K562 (cell line): Measurements from ENCODE around the gene TTLL10. TPM values are rescaled to one million over a fixed set of nuclear protein-coding genes. Genes with fewer than 3 reads are reported as not detected.

Experiments used
- ATAC-seq: fragments of 200-7000 bp; cut with Tn5 transposase; 3 replicates; pipeline ENCODE4 v1.9.1; 2020; ENCODE audit warnings: moderate library complexity
- BruUV-seq: library from RNA; stranded (reverse); fragments of 400-500 nt; replicated peaks from 2 replicates; lab custom pipeline; 2021; lab: Mats Ljungman, UMichigan
- CTCF ChIA-PET: fragments of 300-600 bp; formaldehyde crosslinking; extraction: SDS; loops from one replicate; lab custom pipeline; 2021; ENCODE audit warnings: low intra/inter-chr PET ratio; lab: Yijun Ruan, JAX
- POLR2A ChIA-PET: fragments of 300-600, 350-650 bp; sonication (Branson Sonifier 250); formaldehyde crosslinking; extraction: SDS; loops from one replicate; lab custom pipeline; 2021; ENCODE audit warnings: antibody characterized with exemption, inconsistent platforms; lab: Yijun Ruan, JAX
- DNase-seq, 4 experiments: peaks; one replicate each; pipeline versions ENCODE4 v3.0.0 to v3.0.0-alpha.2; 2011 to 2018; ENCODE audit warnings: low spot score in 3 of 4, mixed read lengths in 3 of 4; ENCODE audit errors: extremely low read depth in 1 of 4
- FAIRE-seq: peaks from 2 replicates; lab custom pipeline; 2011; peaks lifted over from hg19 to GRCh38; lab: Jason Lieb, UNC
- H2AFZ ChIP-seq: 2 replicates; pipeline ENCODE4 v1.6.0; 2011; ENCODE audit warnings: low read depth, low read length, control low read depth, inconsistent platforms
- H3K27ac ChIP-seq: fragments of 200-600 bp; 3 replicates; pipeline ENCODE4 v1.8.0; 2011; ENCODE audit warnings: low read depth, mild to moderate bottlenecking, control low read depth, inconsistent platforms, low read length, moderate library complexity, mixed read lengths; ENCODE audit errors: extremely low read depth
- H3K27me3 ChIP-seq, 2 experiments: fragments of 300-600 bp in 1 of 2; 2 replicates in 1 of 2; 3 replicates in 1 of 2; pipeline versions ENCODE4 v1.6.0 to v1.8.0; 2011; ENCODE audit warnings: inconsistent platforms in 2 of 2, low read length in 2 of 2, mild to moderate bottlenecking in 1 of 2, mixed read lengths in 1 of 2, moderate library complexity in 1 of 2; ENCODE audit not compliant: control insufficient read depth in 2 of 2, insufficient read depth in 2 of 2
- H3K36me3 ChIP-seq: fragments of 300-600 bp; 3 replicates; pipeline ENCODE4 v1.8.0; 2011; ENCODE audit warnings: mild to moderate bottlenecking, low read length, inconsistent platforms; ENCODE audit not compliant: control insufficient read depth, insufficient read depth
- H3K4me1 ChIP-seq, 2 experiments: fragments of 200-600 bp in 1 of 2; replicated peaks in 1 of 2; 2 replicates in 1 of 2; 3 replicates in 1 of 2; pipeline versions ENCODE4 v1.5.1 to v1.8.0; 2011; ENCODE audit warnings: inconsistent platforms in 2 of 2, low read length in 2 of 2, mild to moderate bottlenecking in 1 of 2, mixed read lengths in 1 of 2, moderate library complexity in 1 of 2; ENCODE audit not compliant: control insufficient read depth in 2 of 2, insufficient read depth in 2 of 2
- H3K4me2 ChIP-seq: 2 replicates; pipeline ENCODE4 v1.6.1; 2011; ENCODE audit warnings: low read length, control low read depth, inconsistent platforms, mixed read lengths; ENCODE audit not compliant: insufficient read depth
- H3K4me3 ChIP-seq: fragments of 200-600 bp; sonication (generic), shearing (Covaris generic); 2 replicates; pipeline ENCODE4 v1.5.1; 2016; ENCODE audit warnings: control low read depth, inconsistent platforms
- H3K79me2 ChIP-seq: fragments of 200-600 bp; 3 replicates; pipeline ENCODE4 v1.8.0; 2011; ENCODE audit warnings: low read length, inconsistent platforms; ENCODE audit not compliant: control insufficient read depth, insufficient read depth
- H3K9ac ChIP-seq, 2 experiments: 2 replicates each; pipeline versions ENCODE4 v1.6.0 to v1.6.1; 2011; ENCODE audit warnings: low read depth in 2 of 2, low read length in 2 of 2, control low read depth in 1 of 2, inconsistent platforms in 1 of 2, mild to moderate bottlenecking in 1 of 2, mixed read lengths in 1 of 2; ENCODE audit not compliant: insufficient read depth in 1 of 2
- H3K9me1 ChIP-seq: one replicate; pipeline ENCODE4 v1.6.0; 2011; ENCODE audit warnings: inconsistent platforms, mild to moderate bottlenecking, low read length, moderate library complexity; ENCODE audit not compliant: control insufficient read depth, insufficient read depth
- H3K9me3 ChIP-seq: replicated peaks from 2 replicates; pipeline ENCODE4 v1.5.1; 2011; ENCODE audit warnings: low read depth, low read length, inconsistent platforms; ENCODE audit not compliant: control insufficient read depth, insufficient read depth
- H4K20me1 ChIP-seq: replicated peaks from 2 replicates; pipeline ENCODE4 v1.6.1; 2011; ENCODE audit warnings: low read length, inconsistent platforms, mixed read lengths; ENCODE audit not compliant: control insufficient read depth, insufficient read depth
- HDAC6 ChIP-seq: IDR thresholded peaks from 2 replicates; pipeline ENCODE4 v1.6.1; 2012; ENCODE audit warnings: low read depth, mild to moderate bottlenecking, control low read depth, inconsistent platforms, low read length, moderate library complexity
- HNRNPL ChIP-seq: fragments of 200-400 bp; formaldehyde crosslinking; IDR thresholded peaks from 2 replicates; pipeline ENCODE4 v1.6.1; 2017; ENCODE audit warnings: low read depth, mild to moderate bottlenecking, low read length
- PCBP2 ChIP-seq: fragments of 200-400 bp; formaldehyde crosslinking; IDR thresholded peaks from 2 replicates; pipeline ENCODE4 v1.6.1; 2018; ENCODE audit warnings: low read length, low read depth, mild to moderate bottlenecking, moderate library complexity; ENCODE audit not compliant: poor library complexity, severe bottlenecking
- RBFOX2 ChIP-seq: fragments of 200-400 bp; formaldehyde crosslinking; IDR thresholded peaks from 2 replicates; pipeline ENCODE4 v1.6.1; 2017; ENCODE audit warnings: low read depth, mild to moderate bottlenecking, low read length, moderate library complexity
- WGBS: fragments of 100-300 bp; shearing (Covaris generic); methylation state at CpG from one replicate; pipeline ENCODE4 v1.1.6; 2016; ENCODE audit warnings: low coverage, mixed read lengths; ENCODE audit not compliant: insufficient coverage; ENCODE audit errors: missing lambda C conversion rate; 5-methylcytosine and 5-hydroxymethylcytosine counted together
- in situ Hi-C: fragments of 300-500 bp; cut with MboI; formaldehyde crosslinking; loops from 4 replicates; pipeline ENCODE4 v1.15.0; 2018; ENCODE audit warnings: inconsistent platforms, mixed read lengths
- intact Hi-C: fragments of 100-400 bp; cut with micrococcal nuclease; formaldehyde crosslinking; loops from 2 replicates; pipeline ENCODE4 v1.14.2; 2022
- polyA plus RNA-seq, 8 experiments: library from polyadenylated mRNA; depleted of rRNA in 4 of 8; stranded (reverse) in 5 of 8; unstranded in 3 of 8; fragments of >200 nt; fragmentation: Nextera tagmentation in 2 of 8; fragmentation: Illumina TruSeq in 1 of 8; extraction: Ambion mirVana in 2 of 8; extraction: Trizol in 1 of 8; gene quantifications; 2 replicates each; pipeline versions ENCODE4 v1.2.1 to v1.2.3, GENCODE V29; 2011 to 2014; ENCODE audit warnings: inconsistent platforms in 1 of 8, missing spikeins in 1 of 8
- total RNA-seq, 7 experiments: library from RNA; depleted of rRNA in 6 of 7; stranded (reverse); fragments of >200 nt in 6 of 7; fragmentation: Illumina TruSeq in 2 of 7; extraction: Trizol in 2 of 7; gene quantifications; 2 replicates each; pipeline versions ENCODE4 v1.2.1 to v1.2.3, GENCODE V29; 2011 to 2021; ENCODE audit warnings: low replicate concordance in 1 of 7

The TTLL10 gene
- total and polyA plus RNA-seq, 9 of the 15 experiments (the other 6 are each of a cell fraction or from before 2014, with no cell fraction given): not detected

DNA sequence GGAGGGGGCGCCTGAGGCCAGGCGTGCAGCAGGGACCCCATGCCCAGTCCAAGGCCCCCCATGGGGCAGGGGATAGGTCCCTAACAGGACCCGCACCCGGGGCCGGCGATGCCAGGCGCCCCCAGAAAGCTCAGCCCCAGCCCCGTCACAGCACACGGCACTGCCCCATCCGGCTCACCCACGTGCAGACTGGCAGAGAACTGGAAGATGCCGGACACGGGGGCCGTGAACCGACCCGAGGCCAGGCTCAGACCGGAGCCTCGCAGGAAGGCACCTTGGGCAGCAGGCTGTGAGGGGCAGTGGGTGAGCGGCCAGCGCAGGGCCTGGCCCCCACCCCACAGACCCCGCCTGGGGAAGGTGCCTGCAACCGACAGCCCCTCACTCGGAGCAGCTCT is 69.6 kb downstream of the TTLL10 start:
- no peak overlapping the region for H3K4me2 ChIP-seq
- no peak overlapping the region for H3K27ac ChIP-seq
- no peak overlapping the region for H2AFZ ChIP-seq
- no peaks in the 10 kb centered on the region for H3K9me3 ChIP-seq
- ChIA-PET CTCF (no interaction called here), POLR2A (interaction anchor here (0.5 to 1.6 kb wide), 3 partner anchors 12 to 279 kb away, joined by 3 to 4 read pairs (median 3); no protein-coding TSS in a partner anchor)
- peaks cover 0 to 90% of the 10 kb centered on the region in 2 experiments; a peak in 3 of 5 replicates for H3K4me1 ChIP-seq
- intact Hi-C loops: no loop called here
- H4K20me1 ChIP-seq: no peaks in the 10 kb centered on the region
- no peak overlapping the region for H3K4me3 ChIP-seq
- no peaks in the 10 kb centered on the region for H3K9me1 ChIP-seq
- no peaks in the 10 kb centered on the region for H3K27me3 ChIP-seq
- no peak for DNase-seq
- no peak for ATAC-seq
- TF ChIP-seq HNRNPL (peak; percentile 72; the same call in 1 of the 2 replicates), PCBP2 (no peak)
- in situ Hi-C loops: no loop called here
- 81% methylated on average over 11 of the region's 23 CpGs for WGBS
- FAIRE-seq: no peak
- no peak overlapping the region for H3K9ac ChIP-seq
- BruUV-seq: no TSS peak
- H3K79me2 ChIP-seq: no peaks in the 10 kb centered on the region
- no peaks in the 10 kb centered on the region for H3K36me3 ChIP-seq

- ATAC-seq (peak; percentile 10), FAIRE-seq (no peak)
- H3K27ac ChIP-seq: no peak overlapping the region
- intact Hi-C loops: no loop called here
- H3K9me1 ChIP-seq: no peaks in the 10 kb centered on the region
- H3K27me3 ChIP-seq: no peaks in the 10 kb centered on the region
- TF ChIP-seq HDAC6 (no peak), RBFOX2 (peak; percentile 28; the same call in 1 of the 2 replicates)
- TF ChIP-seq, all 486 proteins: peak for 1
- H2AFZ ChIP-seq: no peak overlapping the region
- no TSS peak for BruUV-seq
- no peaks in the 10 kb centered on the region for H3K36me3 ChIP-seq
- POLR2A ChIA-PET: interaction anchor here (0.5 to 1.6 kb wide), 4 partner anchors 12 to 280 kb away, joined by 3 to 4 read pairs (median 3); no protein-coding TSS in a partner anchor
- H4K20me1 ChIP-seq: no peaks in the 10 kb centered on the region
- in situ Hi-C loops: no loop called here
- H3K4me2 ChIP-seq: no peak overlapping the region
- no peak for DNase-seq
- CTCF ChIA-PET: no interaction called here
- H3K4me3 ChIP-seq: no peak overlapping the region
- H3K79me2 ChIP-seq: no peaks in the 10 kb centered on the region
- H3K9me3 ChIP-seq: no peaks in the 10 kb centered on the region
- WGBS: 57% methylated on average over 7 of the region's 23 CpGs
- H3K4me1 ChIP-seq: peaks cover 0 to 85% of the 10 kb centered on the region in 2 experiments; a peak in 3 of 5 replicates
- no peak overlapping the region; a peak in 1 of 4 replicates for H3K9ac ChIP-seq
These were observed 70.1 kb downstream of the TTLL10 start for GRCh38 chr1:1243807-1244191.
